Measurements from ENCODE around the gene RANBP9.

Gene RANBP9

DNA sequence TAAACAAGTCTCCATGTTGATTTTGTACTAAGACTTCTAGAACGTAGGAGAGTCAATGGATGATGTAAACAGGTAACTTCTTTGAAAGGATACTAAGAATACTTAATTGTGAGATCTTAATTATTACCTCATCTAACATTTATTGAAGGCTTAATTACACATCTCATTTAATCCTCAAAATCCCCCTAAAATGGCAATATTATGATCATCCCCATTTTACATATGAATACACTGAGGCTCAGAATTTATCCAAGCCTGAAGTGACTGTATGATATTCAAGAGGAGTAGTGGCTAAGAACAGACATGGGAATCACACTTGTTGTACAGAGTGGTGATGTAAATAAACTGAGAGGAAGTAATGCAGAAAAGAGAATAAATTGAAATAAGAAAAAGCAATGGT is 73.6 kb downstream of the RANBP9 start:
- Histone ChIP-seq H3K9me3 (ENCODE audit: control insufficient read depth, insufficient read depth, low read length) (no peaks in the 10 kb centered on the region), H3K4me1 (ENCODE audit: control insufficient read depth, insufficient read depth, low read length) (peaks cover 25% of the 10 kb centered on the region), H3K27me3 (ENCODE audit: control insufficient read depth, insufficient read depth, low read length) (no peaks in the 10 kb centered on the region), H3K36me3 (ENCODE audit: control insufficient read depth, insufficient read depth, low read length) (no peaks in the 10 kb centered on the region), H3K9ac (ENCODE audit: low read depth, low read length) (no peak overlapping the region), H3K4me3 (ENCODE audit: low read depth, low read length) (no peak overlapping the region)

DNA sequence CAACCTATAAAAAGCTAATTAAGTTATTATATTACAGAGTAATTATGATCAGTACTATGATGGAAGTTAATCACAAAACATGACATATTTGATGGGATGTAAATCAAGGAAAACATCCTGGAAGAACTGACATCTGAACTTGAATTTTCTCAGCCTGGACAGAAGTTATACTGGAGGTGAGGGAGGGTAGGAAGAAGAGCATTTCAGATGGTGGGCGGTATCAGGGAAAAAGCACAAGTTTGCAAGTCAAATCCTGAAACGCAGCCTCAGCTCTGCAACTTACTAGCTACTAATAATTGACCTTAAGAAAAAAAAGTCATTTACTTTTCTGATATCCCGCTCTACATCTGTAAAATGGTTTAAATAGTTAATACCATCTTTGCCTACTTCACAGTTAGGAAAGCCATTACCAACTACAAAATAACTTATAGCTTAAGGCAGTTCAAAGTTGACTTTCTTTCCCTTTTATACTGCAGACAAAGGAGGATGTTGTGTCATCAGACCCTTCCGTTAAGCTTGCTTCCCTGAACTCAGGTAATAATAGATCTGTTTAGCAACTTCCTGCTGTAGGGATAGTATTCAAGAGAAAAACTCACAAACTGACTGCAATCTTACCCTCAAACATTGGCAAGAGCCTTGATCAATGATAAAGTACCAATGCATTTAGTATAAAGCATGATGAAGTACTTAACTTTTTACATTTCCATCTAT is 75.5 kb downstream of the RANBP9 start:
- Histone ChIP-seq H3K9ac (ENCODE audit: low read depth, low read length) (peak overlapping the region; percentile 67), H3K27me3 (ENCODE audit: control insufficient read depth, insufficient read depth, low read length) (no peaks in the 10 kb centered on the region), H3K4me3 (ENCODE audit: low read depth, low read length) (no peak overlapping the region), H3K36me3 (ENCODE audit: control insufficient read depth, insufficient read depth, low read length) (no peaks in the 10 kb centered on the region), H3K9me3 (ENCODE audit: control insufficient read depth, insufficient read depth, low read length) (no peaks in the 10 kb centered on the region), H3K4me1 (ENCODE audit: control insufficient read depth, insufficient read depth, low read length) (peaks cover 25% of the 10 kb centered on the region)

GRCh38 chr6:13633343-13633742 is 78.3 kb downstream of the RANBP9 start:
- no peak overlapping the region for H3K9ac ChIP-seq (ENCODE audit: low read depth, low read length)

GRCh38 chr6:13630499-13630898 is 81.1 kb downstream of the RANBP9 start:
- H3K27me3 ChIP-seq (ENCODE audit: control insufficient read depth, insufficient read depth, low read length): no peaks in the 10 kb centered on the region
- no peaks in the 10 kb centered on the region for H3K9me3 ChIP-seq (ENCODE audit: control insufficient read depth, insufficient read depth, low read length)
- H3K9ac ChIP-seq (ENCODE audit: low read depth, low read length): no peak overlapping the region
- H3K4me3 ChIP-seq (ENCODE audit: low read depth, low read length): no peak overlapping the region
- H3K4me1 ChIP-seq (ENCODE audit: control insufficient read depth, insufficient read depth, low read length): no peaks in the 10 kb centered on the region
- no peaks in the 10 kb centered on the region for H3K36me3 ChIP-seq (ENCODE audit: control insufficient read depth, insufficient read depth, low read length)

More at GRCh38 chr6:13633343-13633742, 78.3 kb downstream of the RANBP9 start:
- Histone ChIP-seq H3K27me3 (ENCODE audit: control insufficient read depth, insufficient read depth, low read length) (no peaks in the 10 kb centered on the region), H3K36me3 (ENCODE audit: control insufficient read depth, insufficient read depth, low read length) (no peaks in the 10 kb centered on the region), H3K4me1 (ENCODE audit: control insufficient read depth, insufficient read depth, low read length) (peaks cover 21% of the 10 kb centered on the region), H3K4me3 (ENCODE audit: low read depth, low read length) (no peak overlapping the region), H3K9me3 (ENCODE audit: control insufficient read depth, insufficient read depth, low read length) (no peaks in the 10 kb centered on the region)

GRCh38 chr6:13629459-13630116 is 82.0 kb downstream of the RANBP9 start:
- Histone ChIP-seq H3K4me1 (ENCODE audit: control insufficient read depth, insufficient read depth, low read length) (peaks cover 1% of the 10 kb centered on the region), H3K4me3 (ENCODE audit: low read depth, low read length) (no peak overlapping the region), H3K27me3 (ENCODE audit: control insufficient read depth, insufficient read depth, low read length) (no peaks in the 10 kb centered on the region), H3K36me3 (ENCODE audit: control insufficient read depth, insufficient read depth, low read length) (no peaks in the 10 kb centered on the region), H3K9ac (ENCODE audit: low read depth, low read length) (no peak overlapping the region), H3K9me3 (ENCODE audit: control insufficient read depth, insufficient read depth, low read length) (no peaks in the 10 kb centered on the region)

DNA sequence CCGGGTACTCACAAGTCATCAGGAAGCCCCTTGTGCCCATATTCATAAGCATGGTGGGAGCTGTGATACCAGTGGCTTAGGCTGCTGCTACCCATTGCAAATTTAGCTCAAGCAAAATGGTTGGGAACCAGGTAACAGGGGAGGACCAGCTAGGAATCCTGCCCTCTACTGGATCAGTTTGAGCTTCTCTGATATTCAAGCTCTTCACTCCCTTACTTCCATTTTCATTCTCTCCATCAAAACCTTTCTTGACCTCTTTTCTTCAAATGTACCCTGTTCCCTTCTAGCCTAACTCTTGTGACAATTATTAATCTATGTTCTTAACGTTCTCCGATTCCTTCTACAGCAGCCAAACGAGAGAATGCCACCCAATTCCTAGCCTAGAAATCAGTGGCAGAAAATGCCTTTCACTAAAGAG is 86.8 kb downstream of the RANBP9 start:
- Histone ChIP-seq H3K27me3 (ENCODE audit: control insufficient read depth, insufficient read depth, low read length) (no peaks in the 10 kb centered on the region), H3K4me3 (ENCODE audit: low read depth, low read length) (no peak overlapping the region), H3K9ac (ENCODE audit: low read depth, low read length) (no peak overlapping the region), H3K36me3 (ENCODE audit: control insufficient read depth, insufficient read depth, low read length) (peaks cover 11% of the 10 kb centered on the region), H3K4me1 (ENCODE audit: control insufficient read depth, insufficient read depth, low read length) (peaks cover 2% of the 10 kb centered on the region), H3K9me3 (ENCODE audit: control insufficient read depth, insufficient read depth, low read length) (no peaks in the 10 kb centered on the region)

DNA sequence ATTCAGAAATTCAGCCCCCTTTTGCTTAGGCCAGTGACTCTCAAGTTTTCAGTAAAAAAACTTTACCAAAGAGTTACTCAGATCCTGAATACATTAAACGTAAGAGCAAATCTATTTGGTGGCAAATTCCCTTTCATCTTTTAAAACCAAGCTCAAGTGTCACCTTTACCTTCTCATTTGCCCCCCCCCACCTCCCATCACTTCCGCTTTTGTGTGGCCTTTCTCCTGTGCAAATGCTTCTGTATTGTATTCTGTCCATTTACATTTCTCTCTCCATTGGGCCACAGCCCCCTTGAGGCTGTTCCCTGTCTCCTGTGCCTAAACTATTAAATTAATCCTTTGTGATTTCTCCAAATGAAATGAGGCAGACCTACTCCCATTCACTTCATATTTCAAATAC is 94.6 kb downstream of the RANBP9 start:
- H3K36me3 ChIP-seq (ENCODE audit: control insufficient read depth, insufficient read depth, low read length): peaks cover 26% of the 10 kb centered on the region

DNA sequence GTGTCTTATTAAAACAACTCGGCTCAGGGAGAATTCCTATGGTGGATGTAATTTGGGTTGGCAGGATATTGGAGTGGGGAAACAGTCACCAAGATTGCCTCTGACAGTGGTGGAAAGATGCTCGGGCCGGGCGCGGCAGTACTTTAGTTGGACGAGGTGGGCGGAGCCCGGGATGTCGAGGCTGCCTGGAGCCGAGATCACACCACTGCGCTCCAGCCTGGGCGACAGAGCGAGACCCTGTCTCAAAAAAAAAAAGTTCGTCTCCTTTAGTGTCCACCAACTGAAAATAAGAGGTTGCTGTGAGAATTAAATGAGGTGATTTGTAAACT is 95.9 kb downstream of the RANBP9 start:
- Histone ChIP-seq H3K4me1 (ENCODE audit: control insufficient read depth, insufficient read depth, low read length) (peaks cover 7% of the 10 kb centered on the region), H3K4me3 (ENCODE audit: low read depth, low read length) (peak overlapping the region; percentile 97), H3K9me3 (ENCODE audit: control insufficient read depth, insufficient read depth, low read length) (no peaks in the 10 kb centered on the region), H3K9ac (ENCODE audit: low read depth, low read length) (peak overlapping the region; percentile 96), H3K36me3 (ENCODE audit: control insufficient read depth, insufficient read depth, low read length) (peaks cover 23% of the 10 kb centered on the region), H3K27me3 (ENCODE audit: control insufficient read depth, insufficient read depth, low read length) (no peaks in the 10 kb centered on the region)

More for the DNA sequence above, 94.6 kb downstream of the RANBP9 start:
- peaks cover 7% of the 10 kb centered on the region for H3K4me1 ChIP-seq (ENCODE audit: control insufficient read depth, insufficient read depth, low read length)
- H3K9me3 ChIP-seq (ENCODE audit: control insufficient read depth, insufficient read depth, low read length): no peaks in the 10 kb centered on the region
- no peak overlapping the region for H3K9ac ChIP-seq (ENCODE audit: low read depth, low read length)
- H3K27me3 ChIP-seq (ENCODE audit: control insufficient read depth, insufficient read depth, low read length): no peaks in the 10 kb centered on the region
- H3K4me3 ChIP-seq (ENCODE audit: low read depth, low read length): no peak overlapping the region

- no peaks in the 10 kb centered on the region for H3K9me3 ChIP-seq (ENCODE audit: control insufficient read depth, insufficient read depth, low read length)
- peak within 1 kb of the TSS; percentile 96 for H3K9ac ChIP-seq (ENCODE audit: low read depth, low read length)
- H3K4me1 ChIP-seq (ENCODE audit: control insufficient read depth, insufficient read depth, low read length): peaks cover 7% of the 10 kb centered on the region
- H3K4me3 ChIP-seq (ENCODE audit: low read depth, low read length): peak within 1 kb of the TSS; percentile 97
- peaks cover 23% of the 10 kb centered on the region for H3K36me3 ChIP-seq (ENCODE audit: control insufficient read depth, insufficient read depth, low read length)
- no peaks in the 10 kb centered on the region for H3K27me3 ChIP-seq (ENCODE audit: control insufficient read depth, insufficient read depth, low read length)
Measured at GRCh38 chr6:13614926-13615791, 96.5 kb downstream of the RANBP9 start, which contains the start of gene NOL7. Gene NOL7, plus strand, starts transcription at chr6:13615335. Its CDS starts 24 bp downstream, at chr6:13615359.

DNA sequence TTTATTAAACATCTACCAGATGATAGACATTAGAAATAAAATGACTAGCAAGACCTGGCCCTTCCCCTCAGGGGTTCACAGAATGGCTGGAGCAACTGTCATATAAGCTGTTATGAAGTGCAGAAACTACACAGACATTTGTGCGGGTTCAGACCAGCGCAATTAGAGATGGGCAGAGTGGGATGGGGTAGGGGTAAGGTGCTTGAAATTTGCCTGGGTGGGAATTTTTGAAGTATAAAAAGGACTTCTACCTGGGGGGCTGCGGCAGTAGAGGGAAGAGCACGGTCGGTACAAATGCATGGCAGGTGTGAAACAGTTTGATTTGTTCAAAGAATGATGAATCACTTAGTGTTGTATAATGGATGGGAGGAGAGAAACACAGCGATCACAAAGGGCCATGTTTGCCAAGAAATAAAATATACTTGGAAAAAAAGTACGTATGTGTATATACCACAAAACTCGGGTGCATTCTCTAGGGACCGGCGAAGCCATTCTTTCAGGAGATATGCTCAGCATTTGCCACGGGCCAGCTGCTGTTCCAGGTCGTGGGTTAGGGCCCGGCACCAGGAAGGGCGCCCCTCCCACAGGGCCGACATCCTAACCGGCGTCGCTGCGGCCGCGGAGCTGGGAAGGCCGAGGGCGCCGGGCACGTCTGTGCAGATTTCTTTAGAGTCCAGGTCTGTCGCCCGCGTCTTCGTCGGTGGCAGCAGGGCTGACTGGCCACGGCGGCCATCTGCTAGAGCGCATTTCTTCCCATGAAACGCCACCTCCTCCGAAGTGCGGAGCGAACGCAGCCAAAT is 97.3 kb downstream of the RANBP9 start:
- H3K4me1 ChIP-seq (ENCODE audit: control insufficient read depth, insufficient read depth, low read length): peaks cover 7% of the 10 kb centered on the region
- peak overlapping the region; percentile 96 for H3K9ac ChIP-seq (ENCODE audit: low read depth, low read length)
- peak overlapping the region; percentile 97 for H3K4me3 ChIP-seq (ENCODE audit: low read depth, low read length)
- no peaks in the 10 kb centered on the region for H3K9me3 ChIP-seq (ENCODE audit: control insufficient read depth, insufficient read depth, low read length)
- H3K36me3 ChIP-seq (ENCODE audit: control insufficient read depth, insufficient read depth, low read length): peaks cover 18% of the 10 kb centered on the region
- no peaks in the 10 kb centered on the region for H3K27me3 ChIP-seq (ENCODE audit: control insufficient read depth, insufficient read depth, low read length)

GRCh38 chr6:13613029-13613594 is 98.5 kb downstream of the RANBP9 start:
- Histone ChIP-seq H3K4me1 (ENCODE audit: control insufficient read depth, insufficient read depth, low read length) (peaks cover 7% of the 10 kb centered on the region), H3K27me3 (ENCODE audit: control insufficient read depth, insufficient read depth, low read length) (no peaks in the 10 kb centered on the region), H3K36me3 (ENCODE audit: control insufficient read depth, insufficient read depth, low read length) (peaks cover 14% of the 10 kb centered on the region), H3K9me3 (ENCODE audit: control insufficient read depth, insufficient read depth, low read length) (no peaks in the 10 kb centered on the region), H3K9ac (ENCODE audit: low read depth, low read length) (no peak overlapping the region), H3K4me3 (ENCODE audit: low read depth, low read length) (no peak overlapping the region)

Data from iPS-15b (cell line).